ENCODE data around the gene TRIM39.

Gene TRIM39

GRCh38 chr6:30328397-30328796 is 1.7 kb downstream of the TRIM39 start:
- DNase-seq (ENCODE audit: low spot score), result no peak

- DNase-seq (ENCODE audit: low spot score), result no peak
Observed at GRCh38 chr6:30329331-30329730, 2.6 kb downstream of the TRIM39 start.

DNA sequence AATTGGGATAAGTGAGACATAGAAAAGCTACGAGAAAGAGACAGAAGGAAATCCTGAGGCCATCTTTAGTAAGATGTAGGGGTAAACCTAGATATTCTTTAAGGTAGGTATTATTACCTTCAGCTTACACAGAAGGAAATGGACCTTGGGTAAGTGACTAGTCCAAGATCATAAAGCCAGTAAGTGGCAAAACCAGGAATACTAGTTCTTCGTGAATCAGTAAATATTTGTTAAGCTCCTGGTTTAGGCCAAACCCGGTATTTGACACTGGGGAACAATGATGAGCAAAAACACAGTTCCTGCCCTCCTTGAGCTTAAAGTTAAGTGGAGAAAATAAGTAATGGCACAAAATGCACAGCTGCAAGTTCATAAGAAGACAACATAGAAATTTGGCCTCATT is 5.3 kb downstream of the TRIM39 start:
- no peak for DNase-seq (ENCODE audit: low spot score)

GRCh38 chr6:30334075-30334783 is 7.5 kb downstream of the TRIM39 start:
- no peak for DNase-seq (ENCODE audit: low spot score)

- DNase-seq (ENCODE audit: low spot score), result no peak
Observed at GRCh38 chr6:30340589-30341054, 13.9 kb downstream of the TRIM39 start.

- no peak for DNase-seq (ENCODE audit: low spot score)
Observed at GRCh38 chr6:30341218-30341617, 14.5 kb downstream of the TRIM39 start.

DNA sequence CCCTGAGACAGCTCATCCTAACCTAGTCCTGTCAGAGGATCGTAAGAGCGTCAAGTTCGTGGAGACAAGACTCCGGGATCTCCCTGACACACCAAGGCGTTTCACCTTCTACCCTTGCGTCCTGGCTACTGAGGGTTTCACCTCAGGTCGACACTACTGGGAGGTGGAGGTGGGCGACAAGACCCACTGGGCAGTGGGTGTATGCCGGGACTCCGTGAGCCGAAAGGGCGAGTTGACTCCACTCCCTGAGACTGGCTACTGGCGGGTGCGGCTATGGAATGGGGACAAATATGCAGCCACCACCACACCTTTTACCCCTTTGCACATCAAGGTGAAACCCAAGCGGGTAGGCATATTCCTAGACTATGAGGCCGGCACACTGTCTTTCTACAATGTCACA is 15.0 kb downstream of the TRIM39 start:
- no peak for DNase-seq (ENCODE audit: low spot score)

- no peak for DNase-seq (ENCODE audit: low spot score)
Observed at GRCh38 chr6:30344191-30344867, 17.6 kb downstream of the TRIM39 start.

- DNase-seq (ENCODE audit: low spot score), result peak; percentile 98
Observed at GRCh38 chr6:30344868-30345671, 18.3 kb downstream of the TRIM39 start, which contains the start of gene RPP21. TSS of gene RPP21 (plus strand) at chr6:30345156. CDS start at chr6:30345172, 16 bp downstream.

DNA sequence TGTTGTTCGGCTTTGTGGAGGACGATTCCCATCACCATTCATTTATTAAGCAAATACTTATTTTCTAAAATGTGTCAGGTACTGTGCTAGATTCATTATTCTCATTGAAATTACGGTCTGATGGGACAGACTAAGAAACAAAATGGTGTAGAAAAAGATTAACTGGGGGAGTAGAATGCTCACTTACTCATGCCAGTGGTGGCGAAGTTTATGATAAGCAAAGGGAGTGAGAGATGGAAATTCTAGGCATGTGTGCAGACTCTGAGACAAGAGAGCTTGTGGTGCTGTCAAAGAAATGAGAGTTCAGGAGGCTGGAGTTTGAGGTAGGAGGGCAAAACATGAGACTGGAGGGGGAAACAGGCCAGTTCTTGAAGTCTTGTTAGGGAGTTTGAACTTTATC is 19.1 kb downstream of the TRIM39 start:
- no peak for DNase-seq (ENCODE audit: low spot score)

- no peak for DNase-seq (ENCODE audit: low spot score)
Observed at GRCh38 chr6:30348957-30349356, 22.2 kb downstream of the TRIM39 start.

DNA sequence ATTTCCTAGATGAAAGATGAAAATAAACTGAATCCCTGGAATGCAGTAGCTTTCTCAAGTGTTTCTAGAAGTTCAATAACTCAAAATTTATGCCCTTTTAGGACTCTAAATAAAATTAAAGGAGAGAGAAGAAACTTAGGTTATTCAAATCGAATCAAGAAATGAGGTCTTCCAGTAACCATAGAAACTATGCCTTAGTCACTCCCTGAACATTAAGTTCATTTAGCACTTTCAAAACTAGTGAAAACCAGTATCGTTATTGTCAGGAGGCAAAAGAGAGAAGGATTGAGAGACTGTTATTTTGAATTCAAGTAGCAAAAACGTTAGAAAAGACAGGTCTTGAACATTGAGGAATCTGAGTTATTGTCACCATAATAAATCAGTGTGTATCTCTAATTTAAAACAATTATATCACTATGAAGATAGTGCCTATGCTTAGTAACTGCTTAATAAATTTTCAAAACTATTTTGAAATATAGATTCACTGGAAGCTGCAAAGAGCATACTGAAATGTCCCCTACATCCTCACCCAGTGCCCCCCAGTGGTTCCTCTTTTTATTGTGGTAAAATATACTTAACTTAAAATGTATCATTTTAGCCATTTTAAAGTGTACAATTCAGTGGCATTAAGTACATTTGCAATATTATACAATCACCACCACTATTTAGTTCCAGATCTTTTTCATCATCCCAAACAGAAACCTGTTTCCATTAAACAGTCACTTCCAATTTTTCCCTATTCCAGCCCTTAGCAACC is 22.9 kb downstream of the TRIM39 start:
- DNase-seq (ENCODE audit: low spot score), result no peak

- no peak for DNase-seq (ENCODE audit: low spot score)
Observed at GRCh38 chr6:30350524-30350923, 23.8 kb downstream of the TRIM39 start.

DNA sequence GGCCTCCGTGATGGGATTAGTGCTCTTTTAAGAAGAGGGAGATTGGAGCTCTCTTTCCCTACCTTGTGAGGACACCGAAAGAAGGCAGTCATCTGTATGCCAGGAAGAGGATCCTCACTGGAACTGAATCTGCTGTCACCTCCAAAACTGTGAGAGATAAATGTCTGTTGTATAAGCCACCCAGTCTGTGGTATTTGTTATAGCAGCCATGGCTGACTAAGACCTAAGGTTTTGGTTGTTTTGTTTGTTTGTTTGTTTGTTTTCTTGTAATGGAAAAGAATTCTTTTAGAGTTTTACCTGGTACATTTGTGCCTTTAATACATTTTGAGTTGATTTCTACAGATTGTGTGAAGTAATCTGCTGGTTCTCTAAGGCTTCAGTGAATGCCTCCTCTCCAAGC is 25.8 kb downstream of the TRIM39 start:
- no peak for DNase-seq (ENCODE audit: low spot score)

GRCh38 chr6:30355281-30355680 is 28.6 kb downstream of the TRIM39 start:
- no peak for DNase-seq (ENCODE audit: low spot score)

GRCh38 chr6:30356536-30356935 is 29.8 kb downstream of the TRIM39 start:
- no peak for DNase-seq (ENCODE audit: low spot score)

GRCh38 chr6:30357678-30358540 is 31.2 kb downstream of the TRIM39 start:
- peak; percentile 80 for DNase-seq (ENCODE audit: low spot score)

- no peak for DNase-seq (ENCODE audit: low spot score)
Observed at GRCh38 chr6:30359276-30359675, 32.5 kb downstream of the TRIM39 start.

- DNase-seq (ENCODE audit: low spot score), result no peak
Observed at GRCh38 chr6:30360139-30360538, 33.4 kb downstream of the TRIM39 start.

DNA sequence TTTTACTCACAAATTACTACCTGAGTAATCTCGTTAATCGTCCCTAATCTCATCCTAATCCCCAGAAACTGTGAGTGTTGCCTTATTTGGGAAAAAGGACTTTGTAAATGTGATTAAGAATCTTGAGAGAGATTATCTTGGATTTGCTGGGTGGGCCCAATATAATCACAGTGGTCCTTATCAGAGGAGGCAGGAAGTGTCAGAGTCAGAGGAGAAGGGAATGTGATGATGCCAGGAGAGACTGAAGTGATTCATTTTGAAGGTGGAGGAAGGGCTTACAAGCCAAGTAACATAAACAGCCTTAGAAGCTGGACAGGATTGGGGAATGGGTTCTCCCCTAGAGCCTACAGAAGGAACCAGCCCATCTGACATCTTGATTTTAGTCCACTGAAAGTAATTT is 34.9 kb downstream of the TRIM39 start:
- DNase-seq (ENCODE audit: low spot score), result no peak

DNA sequence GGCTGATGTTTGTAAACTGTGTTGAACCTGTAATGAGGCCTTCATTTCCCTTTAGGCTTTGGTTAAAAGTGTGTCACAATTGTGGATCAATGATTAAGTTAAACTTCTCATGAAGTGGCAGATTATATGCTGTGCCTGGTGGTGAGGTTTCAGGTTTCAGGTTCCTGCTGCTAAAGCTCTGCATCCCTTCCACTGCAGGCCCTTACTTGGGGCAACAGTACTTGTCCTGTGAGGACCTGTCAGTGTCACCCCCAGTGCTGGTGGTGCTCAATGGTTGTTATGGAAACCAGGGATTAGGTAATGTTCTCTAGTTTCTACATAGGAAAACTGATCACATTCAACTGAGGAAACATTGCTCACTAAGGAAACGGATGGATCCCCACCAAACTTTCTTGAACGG is 36.7 kb downstream of the TRIM39 start:
- no peak for DNase-seq (ENCODE audit: low spot score)

All from D341Med (cell line).